Measurements from ENCODE around the gene LRIT2. TPM values are rescaled to one million over a fixed set of nuclear protein-coding genes. Genes with fewer than 3 reads are reported as not detected.
"Not testable (repeated sequence)": the region's sequence is repeated elsewhere in the genome, so short reads cannot be mapped to it uniquely, and the experiment has no call there.

The LRIT2 gene
- total RNA-seq, 1 donor from 2014 or later = not detected

GRCh38 chr10:84176836-84177474 is 48.4 kb downstream of the LRIT2 start:
- peaks cover 0 to 2% (median 2%) of the 10 kb centered on the region in 3 donors for H3K27me3 ChIP-seq (ENCODE audit: control insufficient read depth in 3 of 3, insufficient read depth in 3 of 3, low read length in 3 of 3)
- H3K27ac ChIP-seq (ENCODE audit: low read depth, low read length) = no peak overlapping the region
- H3K9ac ChIP-seq (ENCODE audit: low read depth in 1 of 3, low read length in 3 of 3) = no peak overlapping the region
- no peak overlapping the region for H3K4me3 ChIP-seq (ENCODE audit: low read length in 3 of 3)
- no peaks in the 10 kb centered on the region for H3K36me3 ChIP-seq (ENCODE audit: control insufficient read depth in 3 of 3, insufficient read depth in 3 of 3, low read length in 3 of 3)
- H3K9me3 ChIP-seq (ENCODE audit: control insufficient read depth in 3 of 3, low read length in 3 of 3) = no peaks in the 10 kb centered on the region
- H3K4me1 ChIP-seq (ENCODE audit: control insufficient read depth in 3 of 3, insufficient read depth in 3 of 3, low read length in 3 of 3) = no peaks in the 10 kb centered on the region

- Histone ChIP-seq H3K27ac (ENCODE audit: low read depth, low read length) (no peak overlapping the region), H3K4me3 (ENCODE audit: low read length in 3 of 3) (no peak overlapping the region), H3K36me3 (ENCODE audit: control insufficient read depth in 3 of 3, insufficient read depth in 3 of 3, low read length in 3 of 3) (no peaks in the 10 kb centered on the region), H3K9me3 (ENCODE audit: control insufficient read depth in 3 of 3, low read length in 3 of 3) (no peaks in the 10 kb centered on the region), H3K9ac (ENCODE audit: low read depth in 1 of 3, low read length in 3 of 3) (no peak overlapping the region), H3K27me3 (ENCODE audit: control insufficient read depth in 3 of 3, insufficient read depth in 3 of 3, low read length in 3 of 3) (peaks cover 0 to 2% (median 2%) of the 10 kb centered on the region in 3 donors), H3K4me1 (ENCODE audit: control insufficient read depth in 3 of 3, insufficient read depth in 3 of 3, low read length in 3 of 3) (no peaks in the 10 kb centered on the region)
Measured at GRCh38 chr10:84176351-84176750, 49.0 kb downstream of the LRIT2 start.

GRCh38 chr10:84175436-84175835 is 49.9 kb downstream of the LRIT2 start:
- Histone ChIP-seq H3K36me3 (ENCODE audit: control insufficient read depth in 3 of 3, insufficient read depth in 3 of 3, low read length in 3 of 3) (no peaks in the 10 kb centered on the region), H3K27me3 (ENCODE audit: control insufficient read depth in 3 of 3, insufficient read depth in 3 of 3, low read length in 3 of 3) (peaks cover 0 to 2% (median 2%) of the 10 kb centered on the region in 3 donors), H3K27ac (ENCODE audit: low read depth, low read length) (no peak overlapping the region), H3K9me3 (ENCODE audit: control insufficient read depth in 3 of 3, low read length in 3 of 3) (no peaks in the 10 kb centered on the region), H3K4me1 (ENCODE audit: control insufficient read depth in 3 of 3, insufficient read depth in 3 of 3, low read length in 3 of 3) (no peaks in the 10 kb centered on the region), H3K4me3 (ENCODE audit: low read length in 3 of 3) (no peak overlapping the region), H3K9ac (ENCODE audit: low read depth in 1 of 3, low read length in 3 of 3) (no peak overlapping the region)

- no peak within 1 kb of the TSS for H3K9ac ChIP-seq (ENCODE audit: low read depth in 1 of 3, low read length in 3 of 3)
- peaks cover 0 to 2% (median 0%) of the 10 kb centered on the region in 3 donors for H3K27me3 ChIP-seq (ENCODE audit: control insufficient read depth in 3 of 3, insufficient read depth in 3 of 3, low read length in 3 of 3)
- H3K9me3 ChIP-seq (ENCODE audit: control insufficient read depth in 3 of 3, low read length in 3 of 3) = no peaks in the 10 kb centered on the region
- no peak within 1 kb of the TSS for H3K4me3 ChIP-seq (ENCODE audit: low read length in 3 of 3)
- no peaks in the 10 kb centered on the region for H3K4me1 ChIP-seq (ENCODE audit: control insufficient read depth in 3 of 3, insufficient read depth in 3 of 3, low read length in 3 of 3)
- no peak within 1 kb of the TSS for H3K27ac ChIP-seq (ENCODE audit: low read depth, low read length)
- no peaks in the 10 kb centered on the region for H3K36me3 ChIP-seq (ENCODE audit: control insufficient read depth in 3 of 3, insufficient read depth in 3 of 3, low read length in 3 of 3)
Measured at GRCh38 chr10:84173501-84173929, 51.8 kb downstream of the LRIT2 start, which contains the start of gene GPR15LG. GPR15LG (plus strand) TSS chr10:84173801; CDS start chr10:84173852, 51 bp downstream.

- no peak overlapping the region for H3K27ac ChIP-seq (ENCODE audit: low read depth, low read length)
- no peak overlapping the region for H3K9ac ChIP-seq (ENCODE audit: low read depth in 1 of 3, low read length in 3 of 3)
- no peaks in the 10 kb centered on the region for H3K36me3 ChIP-seq (ENCODE audit: control insufficient read depth in 3 of 3, insufficient read depth in 3 of 3, low read length in 3 of 3)
- no peaks in the 10 kb centered on the region for H3K9me3 ChIP-seq (ENCODE audit: control insufficient read depth in 3 of 3, low read length in 3 of 3)
- no peaks in the 10 kb centered on the region for H3K27me3 ChIP-seq (ENCODE audit: control insufficient read depth in 3 of 3, insufficient read depth in 3 of 3, low read length in 3 of 3)
- no peaks in the 10 kb centered on the region for H3K4me1 ChIP-seq (ENCODE audit: control insufficient read depth in 3 of 3, insufficient read depth in 3 of 3, low read length in 3 of 3)
- H3K4me3 ChIP-seq (ENCODE audit: low read length in 3 of 3) = no peak overlapping the region
Measured at GRCh38 chr10:84172467-84173356, 52.6 kb downstream of the LRIT2 start.

- not testable (repeated sequence) for H3K9me3 ChIP-seq (ENCODE audit: control insufficient read depth in 3 of 3, low read length in 3 of 3); H3K36me3 ChIP-seq (ENCODE audit: control insufficient read depth in 3 of 3, insufficient read depth in 3 of 3, low read length in 3 of 3); H3K27me3 ChIP-seq (ENCODE audit: control insufficient read depth in 3 of 3, insufficient read depth in 3 of 3, low read length in 3 of 3); H3K4me1 ChIP-seq (ENCODE audit: control insufficient read depth in 3 of 3, insufficient read depth in 3 of 3, low read length in 3 of 3); H3K4me3 ChIP-seq (ENCODE audit: low read length in 3 of 3); H3K27ac ChIP-seq (ENCODE audit: low read depth, low read length); H3K9ac ChIP-seq (ENCODE audit: low read depth in 1 of 3, low read length in 3 of 3)
Measured at GRCh38 chr10:84171700-84172466, 53.5 kb downstream of the LRIT2 start.

- not testable (repeated sequence) for H3K4me1 ChIP-seq (ENCODE audit: control insufficient read depth in 3 of 3, insufficient read depth in 3 of 3, low read length in 3 of 3); H3K4me3 ChIP-seq (ENCODE audit: low read length in 3 of 3); H3K9me3 ChIP-seq (ENCODE audit: control insufficient read depth in 3 of 3, low read length in 3 of 3); H3K36me3 ChIP-seq (ENCODE audit: control insufficient read depth in 3 of 3, insufficient read depth in 3 of 3, low read length in 3 of 3); H3K27ac ChIP-seq (ENCODE audit: low read depth, low read length); H3K9ac ChIP-seq (ENCODE audit: low read depth in 1 of 3, low read length in 3 of 3); H3K27me3 ChIP-seq (ENCODE audit: control insufficient read depth in 3 of 3, insufficient read depth in 3 of 3, low read length in 3 of 3)
Measured at GRCh38 chr10:84171237-84171636, 54.1 kb downstream of the LRIT2 start.

Other genes starting within 250 kb of the LRIT2 start
- gene GHITM, start 86.0 kb downstream of the LRIT2 start, total RNA-seq = 122 TPM
- gene GPR15LG, start 51.7 kb downstream of the LRIT2 start, total RNA-seq = not detected
- under 0.01 TPM for gene CDHR1, start 31.0 kb downstream of the LRIT2 start, total RNA-seq
- gene LRIT1, start 16.0 kb upstream of the LRIT2 start, total RNA-seq = not detected
- 13.6 TPM for gene RGR, start 19.5 kb upstream of the LRIT2 start, total RNA-seq
- 43.3 TPM for gene CCSER2, start 103.0 kb upstream of the LRIT2 start, total RNA-seq